ENCODE measurements around the gene SYTL2. TPM values are rescaled to one million over a fixed set of nuclear protein-coding genes. Genes with fewer than 3 reads are reported as not detected.

SYTL2 gene
- total and polyA plus RNA-seq, 2 experiments from 2014 or later, result 8.9 to 66.6 TPM

DNA sequence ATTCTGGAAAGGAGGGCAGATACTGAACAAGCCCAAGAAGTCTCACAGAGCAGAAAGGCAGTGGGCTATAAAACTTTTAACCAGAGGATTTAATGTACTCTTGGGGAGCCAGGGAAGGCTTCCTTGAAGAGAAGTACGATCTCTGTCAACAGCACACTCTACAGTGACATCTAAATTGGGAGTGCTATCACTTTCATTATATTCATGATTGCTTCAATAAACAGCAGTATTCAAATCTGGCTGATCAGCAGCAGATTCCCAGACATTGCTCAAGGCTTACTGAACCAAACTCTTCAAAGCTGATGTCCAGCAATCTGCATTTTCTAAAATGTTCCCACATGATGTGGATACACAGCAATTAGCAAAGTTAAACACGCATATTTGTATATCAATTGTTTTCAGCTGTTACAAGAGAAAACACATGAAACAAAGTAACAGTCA, 44.2 kb downstream of the SYTL2 start:
- Histone ChIP-seq H3K4me1 (ENCODE audit: insufficient read depth) (no peaks in the 10 kb centered on the region), H3K27me3 (no peaks in the 10 kb centered on the region), H3K79me2 (no peaks in the 10 kb centered on the region), H3K27ac (no peak overlapping the region), H3K4me3 (no peak overlapping the region), H3K36me3 (replicated peaks; ENCODE audit: insufficient read depth, low read depth) (peaks cover 3% of the 10 kb centered on the region), H3K9me3 (ENCODE audit: low read depth) (no peaks in the 10 kb centered on the region), H3K4me2 (no peak overlapping the region), H3K9me2 (replicated peaks; ENCODE audit: insufficient read depth) (no peaks in the 10 kb centered on the region), H4K20me1 (ENCODE audit: insufficient read depth, poor library complexity, severe bottlenecking) (no peaks in the 10 kb centered on the region), H2AFZ (no peak overlapping the region)
- no peak for DNase-seq (ENCODE audit: low spot score)
- TF ChIP-seq, protein P1, sequence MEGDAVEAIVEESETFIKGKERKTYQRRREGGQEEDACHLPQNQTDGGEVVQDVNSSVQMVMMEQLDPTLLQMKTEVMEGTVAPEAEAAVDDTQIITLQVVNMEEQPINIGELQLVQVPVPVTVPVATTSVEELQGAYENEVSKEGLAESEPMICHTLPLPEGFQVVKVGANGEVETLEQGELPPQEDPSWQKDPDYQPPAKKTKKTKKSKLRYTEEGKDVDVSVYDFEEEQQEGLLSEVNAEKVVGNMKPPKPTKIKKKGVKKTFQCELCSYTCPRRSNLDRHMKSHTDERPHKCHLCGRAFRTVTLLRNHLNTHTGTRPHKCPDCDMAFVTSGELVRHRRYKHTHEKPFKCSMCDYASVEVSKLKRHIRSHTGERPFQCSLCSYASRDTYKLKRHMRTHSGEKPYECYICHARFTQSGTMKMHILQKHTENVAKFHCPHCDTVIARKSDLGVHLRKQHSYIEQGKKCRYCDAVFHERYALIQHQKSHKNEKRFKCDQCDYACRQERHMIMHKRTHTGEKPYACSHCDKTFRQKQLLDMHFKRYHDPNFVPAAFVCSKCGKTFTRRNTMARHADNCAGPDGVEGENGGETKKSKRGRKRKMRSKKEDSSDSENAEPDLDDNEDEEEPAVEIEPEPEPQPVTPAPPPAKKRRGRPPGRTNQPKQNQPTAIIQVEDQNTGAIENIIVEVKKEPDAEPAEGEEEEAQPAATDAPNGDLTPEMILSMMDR (IDR thresholded peaks at IDR 0.05; ENCODE audit: poor library complexity), result no peak
- no peak for TF ChIP-seq EZH2 (IDR thresholded peaks at IDR 0.05; ENCODE audit: borderline replicate concordance)
- TF ChIP-seq EZH2phosphoT487 (IDR thresholded peaks at IDR 0.05; ENCODE audit: low read depth, severe bottlenecking, unreplicated experiment), result no peak
- 70% methylated on average over 2 of the region's 2 CpGs for WGBS (ENCODE audit: low lambda C conversion rate, missing lambda C conversion rate)

DNA sequence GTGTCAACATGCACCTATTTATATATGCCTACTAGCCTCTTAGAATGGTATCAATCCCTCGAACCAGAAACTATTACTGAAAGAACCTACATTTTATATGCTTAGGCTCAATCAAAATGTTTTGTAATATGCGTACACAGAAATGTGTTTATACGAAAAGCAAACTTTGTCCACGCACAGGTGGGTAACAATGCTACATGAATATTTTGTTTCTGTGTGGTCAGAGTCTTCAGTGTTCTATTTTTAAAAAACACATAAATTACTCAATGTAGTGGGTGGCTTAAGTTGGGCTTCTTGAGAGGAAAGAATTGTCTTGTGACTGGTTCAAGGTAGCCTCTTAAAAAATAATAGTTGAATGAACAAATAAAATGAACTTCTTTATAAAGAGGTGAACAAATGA, 46.1 kb downstream of the SYTL2 start:
- Histone ChIP-seq H3K27me3 (no peaks in the 10 kb centered on the region), H3K36me3 (replicated peaks; ENCODE audit: insufficient read depth, low read depth) (no peaks in the 10 kb centered on the region), H4K20me1 (ENCODE audit: insufficient read depth, poor library complexity, severe bottlenecking) (no peaks in the 10 kb centered on the region), H3K4me2 (no peak overlapping the region), H3K4me1 (ENCODE audit: insufficient read depth) (no peaks in the 10 kb centered on the region), H3K9me3 (ENCODE audit: low read depth) (no peaks in the 10 kb centered on the region), H3K27ac (no peak overlapping the region), H3K79me2 (no peaks in the 10 kb centered on the region), H2AFZ (no peak overlapping the region), H3K9me2 (replicated peaks; ENCODE audit: insufficient read depth) (no peaks in the 10 kb centered on the region), H3K4me3 (no peak overlapping the region)
- 84% methylated on average over 4 of the region's 4 CpGs for WGBS (ENCODE audit: low lambda C conversion rate, missing lambda C conversion rate)
- DNase-seq (ENCODE audit: low spot score), result no peak
- no peak for TF ChIP-seq EZH2phosphoT487 (IDR thresholded peaks at IDR 0.05; ENCODE audit: low read depth, severe bottlenecking, unreplicated experiment)
- TF ChIP-seq, protein P1 (IDR thresholded peaks at IDR 0.05; ENCODE audit: poor library complexity), result no peak
- no peak for TF ChIP-seq EZH2 (IDR thresholded peaks at IDR 0.05; ENCODE audit: borderline replicate concordance)

DNA sequence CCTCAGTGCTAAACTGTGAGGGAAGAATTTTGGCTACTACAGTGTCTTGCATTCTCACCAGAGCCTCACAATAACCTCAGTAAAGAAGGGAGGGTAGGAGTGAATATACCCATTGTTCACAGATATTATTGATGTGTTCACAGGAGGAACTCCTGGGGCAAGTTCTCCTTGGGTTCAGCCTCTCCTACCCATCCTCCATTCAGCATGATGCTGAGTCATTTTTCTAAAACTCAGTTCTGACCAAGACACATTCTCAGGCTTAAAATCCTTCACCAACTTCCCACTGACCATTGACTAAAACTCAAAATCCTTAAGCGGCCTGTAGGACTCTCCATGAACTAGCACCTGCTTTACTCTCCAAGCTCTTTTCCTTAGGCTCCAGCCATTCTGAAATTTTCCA, 48.7 kb downstream of the SYTL2 start:
- no peaks in the 10 kb centered on the region for H3K27me3 ChIP-seq
- no peak overlapping the region for H2AFZ ChIP-seq
- no peak overlapping the region for H3K27ac ChIP-seq
- H3K4me1 ChIP-seq (ENCODE audit: insufficient read depth), result no peaks in the 10 kb centered on the region
- H3K4me2 ChIP-seq, result no peak overlapping the region
- no peak for DNase-seq (ENCODE audit: low spot score)
- no peaks in the 10 kb centered on the region for H3K36me3 ChIP-seq (replicated peaks; ENCODE audit: insufficient read depth, low read depth)
- no peak overlapping the region for H3K4me3 ChIP-seq
- no peaks in the 10 kb centered on the region for H3K9me2 ChIP-seq (replicated peaks; ENCODE audit: insufficient read depth)
- no peaks in the 10 kb centered on the region for H3K9me3 ChIP-seq (ENCODE audit: low read depth)
- H4K20me1 ChIP-seq (ENCODE audit: insufficient read depth, poor library complexity, severe bottlenecking), result no peaks in the 10 kb centered on the region
- TF ChIP-seq EZH2 (IDR thresholded peaks at IDR 0.05; ENCODE audit: borderline replicate concordance) (no peak), EZH2phosphoT487 (IDR thresholded peaks at IDR 0.05; ENCODE audit: low read depth, severe bottlenecking, unreplicated experiment) (no peak)
- H3K79me2 ChIP-seq, result no peaks in the 10 kb centered on the region
- WGBS (ENCODE audit: low lambda C conversion rate, missing lambda C conversion rate), result 90% methylated on average over 1 of the region's 1 CpG

DNA sequence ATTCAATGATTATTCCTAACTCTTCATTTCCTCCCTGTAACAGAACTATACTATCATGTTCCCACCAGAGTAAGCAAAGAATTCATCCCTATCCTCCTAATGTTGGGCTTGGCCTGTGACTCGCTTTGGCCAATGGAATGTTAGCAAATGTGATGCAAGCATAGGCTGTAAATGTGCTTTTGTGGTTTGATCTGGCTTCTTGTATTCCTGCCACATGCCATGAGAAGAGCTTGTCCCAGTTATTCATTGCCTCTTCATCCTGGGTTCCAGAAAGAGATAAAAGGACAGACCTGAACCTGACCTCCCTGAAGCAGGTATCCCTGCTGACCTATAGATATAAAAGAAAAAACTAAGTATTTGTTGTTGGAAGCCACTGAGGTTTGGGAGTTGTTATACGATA, 51.0 kb downstream of the SYTL2 start:
- Histone ChIP-seq H3K27ac (no peak overlapping the region), H3K4me3 (no peak overlapping the region), H3K27me3 (no peaks in the 10 kb centered on the region), H2AFZ (no peak overlapping the region), H3K36me3 (replicated peaks; ENCODE audit: insufficient read depth, low read depth) (no peaks in the 10 kb centered on the region), H3K9me2 (replicated peaks; ENCODE audit: insufficient read depth) (no peaks in the 10 kb centered on the region), H3K4me1 (ENCODE audit: insufficient read depth) (no peaks in the 10 kb centered on the region), H3K79me2 (no peaks in the 10 kb centered on the region), H3K4me2 (no peak overlapping the region), H4K20me1 (ENCODE audit: insufficient read depth, poor library complexity, severe bottlenecking) (no peaks in the 10 kb centered on the region), H3K9me3 (ENCODE audit: low read depth) (no peaks in the 10 kb centered on the region)
- no peak for DNase-seq (ENCODE audit: low spot score)
- no peak for TF ChIP-seq EZH2 (IDR thresholded peaks at IDR 0.05; ENCODE audit: borderline replicate concordance)
- TF ChIP-seq EZH2phosphoT487 (IDR thresholded peaks at IDR 0.05; ENCODE audit: low read depth, severe bottlenecking, unreplicated experiment), result no peak
- TF ChIP-seq, protein P1 (IDR thresholded peaks at IDR 0.05; ENCODE audit: poor library complexity), result no peak
- WGBS (ENCODE audit: low lambda C conversion rate, missing lambda C conversion rate), result 73% methylated on average over 2 of the region's 2 CpGs
